Heart right ventricle (tissue), 16 donors: ENCODE data around the gene PPP1R7. TPM values are rescaled to one million over a fixed set of nuclear protein-coding genes. Genes with fewer than 3 reads are reported as not detected.
A peak's percentile ranks its signal among the peaks of the same experiment; 100 is the strongest.

Experiments
- ATAC-seq, 8 donors: fragments of 200-7000 bp; cut with Tn5 transposase; one replicate each; pipeline ENCODE4 v1.9.1; 2020; ENCODE audit warnings: mild to moderate bottlenecking in 8 of 8, moderate library complexity in 8 of 8, moderate number of reproducible peaks in 1 of 8
- DNase-seq, 2 donors: peaks; one replicate each; pipeline ENCODE4 v3.0.0-alpha.2; 2020
- H3K27ac ChIP-seq, 10 donors: fragments of 200-600 bp; sonication (generic) in 2 of 10; one replicate each; pipeline versions ENCODE4 v1.5.0 to v1.8.0; 2020 to 2022; ENCODE audit warnings: mild to moderate bottlenecking in 3 of 10
- H3K27me3 ChIP-seq, 7 donors: fragments of 200-600 bp; one replicate each; pipeline ENCODE4 v1.8.0; 2021 to 2022; ENCODE audit warnings: mild to moderate bottlenecking in 2 of 7
- H3K36me3 ChIP-seq, 9 donors: fragments of 200-600 bp; sonication (generic) in 1 of 9; one replicate each; pipeline versions ENCODE4 v1.5.0 to v1.8.0; 2020 to 2022; ENCODE audit warnings: mild to moderate bottlenecking in 2 of 9
- H3K4me1 ChIP-seq, 9 donors: fragments of 200-600 bp; sonication (generic) in 1 of 9; one replicate each; pipeline versions ENCODE4 v1.5.0 to v1.8.0; 2020 to 2022; ENCODE audit warnings: mild to moderate bottlenecking in 4 of 9
- H3K4me3 ChIP-seq, 10 donors: fragments of 200-600 bp; sonication (generic) in 2 of 10; one replicate each; pipeline versions ENCODE4 v1.5.0 to v1.8.0; 2020 to 2022; ENCODE audit warnings: mild to moderate bottlenecking in 7 of 10, moderate library complexity in 2 of 10
- H3K9me3 ChIP-seq, 11 donors: fragments of 200-600 bp in 10 of 11; sonication (generic) in 2 of 11; one replicate each; pipeline versions ENCODE4 v1.5.0 to v1.8.0; 2013 to 2022; ENCODE audit warnings: mild to moderate bottlenecking in 2 of 11, control low read depth in 1 of 11, moderate library complexity in 1 of 11
- WGBS, 2 donors: extraction: QIAGEN DNeasy Blood & Tissue Kit; methylation state at CpG; one replicate each; pipeline ENCODE4 v1.1.7; 2013; ENCODE audit warnings: inconsistent platforms in 1 of 2; 5-methylcytosine and 5-hydroxymethylcytosine counted together
- intact Hi-C, 10 donors: fragments of 100-400 bp; cut with DNase I; formaldehyde crosslinking; loops; one replicate each; pipeline versions ENCODE4 v1.11.1 to v1.14.2; 2022
- polyA plus RNA-seq, 2 donors: library from polyadenylated mRNA; stranded (reverse); fragments of 200-250 nt; gene quantifications; one replicate each; pipeline ENCODE4 v1.2.3, GENCODE V29; 2013
- total RNA-seq, 10 donors: library from RNA; stranded (reverse); fragmentation: NEBNext Ultra II Directional in 3 of 10; extraction: Animal tissue kit (Norgen Biotek cat#: 25700) in 3 of 10; gene quantifications; one replicate each; pipeline versions ENCODE4 v1.2.1 to v1.2.4, GENCODE V29; 2021 to 2023
- TF ChIP-seq, protein P1 (sequence below), 9 donors: fragments of 200-600 bp; sonication (generic) in 2 of 9; IDR thresholded peaks; one replicate each; pipeline versions ENCODE4 v1.5.0 to v1.8.0; 2021 to 2022; ENCODE audit warnings: antibody characterized with exemption in 9 of 9, mild to moderate bottlenecking in 5 of 9, moderate library complexity in 1 of 9
- donor health status: Arrhythmogenic right ventricular cardiomyopathy.
- donor health status: ischemic (EF 13 %, LVEDD 7.1; RV severe dilation, severe dysfunction).
- donor health status: healthy with polysubstance abuse.
- donor health status: DM: no; HTN: yes; CAD: no.
- donor health status: DM: no; HTN: no; CAD: no.
- donor health status: ischemic (EF 25% LVEDD 6.9; RV normal size, moderate dysfunction).
- donor health status: ischemic (EF 25% LVEDD 5.7; RV mildly dilated, moderate dysfunction).
- donor health status: healthy.
- donor health status: DM: yes; HTN: yes; CAD: no.
- donor health status: Ischemic cardiomyopathy.
- donor health status: ischemic (EF 35%, LVEDD 5.7; RV mildly dilated, moderate dysfunction).
- donor health status: nonischemic (EF 11% LVEDD 7.7; RV severe dilation, severe dysfunction).
- donor health status: DM: yes; HTN: yes; CAD: no.
- donor health status: PGD.
- donor health status: ischemic (EF 29% LVEDD 5.4; RV normal size, mild dysfunction).
- donor health status: nonischemic (EF 23%, LVEDD 6.1; RV moderate dilation, normal function).

The PPP1R7 gene
- total and polyA plus RNA-seq, 12 donors, result 64.1 to 91.3 (median 77.3) TPM

DNA sequence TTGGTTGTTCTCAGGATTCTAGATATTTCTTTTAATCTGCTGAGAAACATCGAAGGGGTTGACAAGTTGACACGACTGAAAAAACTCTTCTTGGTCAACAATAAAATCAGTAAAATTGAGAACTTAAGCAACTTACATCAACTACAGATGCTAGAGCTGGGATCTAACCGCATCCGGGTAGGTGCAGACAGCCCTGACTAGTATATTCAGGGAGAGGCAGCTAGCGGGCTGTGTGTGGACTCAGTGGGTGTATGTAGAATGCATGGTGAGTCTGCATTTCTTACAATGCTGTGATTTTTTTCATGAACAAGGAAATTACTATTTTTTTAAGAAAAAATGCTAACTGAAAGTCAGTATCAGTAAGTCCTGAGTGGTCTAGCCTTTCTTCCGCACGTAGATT is 10.1 kb downstream of the PPP1R7 start:
- TF ChIP-seq, protein P1, sequence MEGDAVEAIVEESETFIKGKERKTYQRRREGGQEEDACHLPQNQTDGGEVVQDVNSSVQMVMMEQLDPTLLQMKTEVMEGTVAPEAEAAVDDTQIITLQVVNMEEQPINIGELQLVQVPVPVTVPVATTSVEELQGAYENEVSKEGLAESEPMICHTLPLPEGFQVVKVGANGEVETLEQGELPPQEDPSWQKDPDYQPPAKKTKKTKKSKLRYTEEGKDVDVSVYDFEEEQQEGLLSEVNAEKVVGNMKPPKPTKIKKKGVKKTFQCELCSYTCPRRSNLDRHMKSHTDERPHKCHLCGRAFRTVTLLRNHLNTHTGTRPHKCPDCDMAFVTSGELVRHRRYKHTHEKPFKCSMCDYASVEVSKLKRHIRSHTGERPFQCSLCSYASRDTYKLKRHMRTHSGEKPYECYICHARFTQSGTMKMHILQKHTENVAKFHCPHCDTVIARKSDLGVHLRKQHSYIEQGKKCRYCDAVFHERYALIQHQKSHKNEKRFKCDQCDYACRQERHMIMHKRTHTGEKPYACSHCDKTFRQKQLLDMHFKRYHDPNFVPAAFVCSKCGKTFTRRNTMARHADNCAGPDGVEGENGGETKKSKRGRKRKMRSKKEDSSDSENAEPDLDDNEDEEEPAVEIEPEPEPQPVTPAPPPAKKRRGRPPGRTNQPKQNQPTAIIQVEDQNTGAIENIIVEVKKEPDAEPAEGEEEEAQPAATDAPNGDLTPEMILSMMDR (IDR thresholded peaks at IDR 0.05), result no peak
- H3K36me3 ChIP-seq, result peaks cover 0 to 78% (median 45%) of the 10 kb centered on the region in 9 donors
- ATAC-seq (no peak), DNase-seq (no peak)
- no peaks in the 10 kb centered on the region for H3K9me3 ChIP-seq
- H3K27ac ChIP-seq, result no peak overlapping the region
- intact Hi-C loops, result no loop called here
- peaks cover 9 to 24% (median 16%) of the 10 kb centered on the region in 9 donors for H3K4me1 ChIP-seq
- H3K27me3 ChIP-seq, result no peaks in the 10 kb centered on the region
- 98 to 99% methylated on average over 7 of the region's 7 CpGs for WGBS, 2 donors
- H3K4me3 ChIP-seq, result no peak overlapping the region

DNA sequence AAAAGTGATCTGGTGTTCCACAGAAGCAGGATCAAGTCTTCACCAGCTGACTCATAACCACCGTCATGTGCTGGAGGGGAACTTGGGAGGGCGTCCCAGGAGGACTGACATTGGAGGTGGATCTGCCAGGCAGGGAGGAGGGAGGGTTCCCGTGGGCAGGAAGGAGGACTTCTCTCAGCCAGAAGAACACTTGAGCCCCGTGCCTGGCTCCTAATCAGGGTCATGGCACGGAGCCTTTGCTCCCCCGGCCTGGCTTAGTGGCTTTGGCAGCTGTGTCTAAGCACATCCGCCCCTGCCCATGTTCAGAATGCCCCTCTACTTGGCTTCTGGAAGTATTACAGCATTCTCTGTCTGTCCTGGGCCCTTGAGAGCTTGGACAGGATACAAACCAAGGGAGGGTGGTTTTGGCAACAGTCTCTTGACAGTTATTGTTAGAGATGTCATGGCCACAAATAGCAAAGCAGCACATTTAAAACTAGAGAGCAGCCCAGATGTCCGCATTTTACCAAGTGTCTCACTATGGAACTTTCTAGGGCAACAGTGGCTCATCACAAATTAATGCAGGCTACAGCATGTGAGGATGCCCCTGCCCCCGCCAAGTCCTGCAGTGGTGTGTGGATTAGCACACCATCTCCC is 11.5 kb downstream of the PPP1R7 start:
- TF ChIP-seq, protein P1 (IDR thresholded peaks at IDR 0.05), result no peak
- intact Hi-C loops, result no loop called here
- ATAC-seq, result peak; percentile 90 to 96 (median 94)
- H3K27me3 ChIP-seq, result no peaks in the 10 kb centered on the region
- DNase-seq, result peak; percentile 76 to 77
- WGBS, 2 donors, result 13 to 18% methylated on average over 9 of the region's 9 CpGs
- no peak overlapping the region for H3K4me3 ChIP-seq
- peaks cover 9 to 24% (median 16%) of the 10 kb centered on the region in 9 donors for H3K4me1 ChIP-seq
- H3K36me3 ChIP-seq, result peaks cover 0 to 79% (median 55%) of the 10 kb centered on the region in 9 donors
- H3K27ac ChIP-seq, result peak overlapping the region; percentile 58 to 90 (median 74)
- H3K9me3 ChIP-seq, result no peaks in the 10 kb centered on the region

DNA sequence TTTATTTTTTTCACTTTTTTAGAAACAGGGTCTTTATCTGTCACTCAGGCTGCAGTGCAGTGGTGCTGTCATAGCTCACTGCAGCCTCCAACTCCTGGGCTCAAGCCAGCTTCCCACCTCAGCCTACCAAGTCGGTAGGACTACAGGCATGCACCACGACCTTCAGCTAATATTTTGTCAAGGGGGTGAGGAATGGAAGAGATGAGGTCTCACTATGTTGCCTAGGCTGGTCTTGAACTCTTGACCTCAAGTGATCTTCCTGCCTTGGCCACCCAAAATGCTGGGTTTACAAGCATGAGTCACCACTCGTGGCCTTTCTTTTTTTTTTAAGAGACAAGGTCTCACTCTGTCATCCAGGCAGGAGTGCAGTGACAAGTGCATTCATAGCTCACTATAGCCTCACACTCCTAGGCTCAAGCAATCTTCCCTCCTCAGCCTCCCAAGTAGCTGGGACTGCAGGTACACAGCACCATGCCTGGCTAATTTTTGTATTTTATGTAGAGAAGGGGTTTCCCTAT is 13.4 kb downstream of the PPP1R7 start:
- no peaks in the 10 kb centered on the region for H3K9me3 ChIP-seq
- peaks cover 0 to 82% (median 62%) of the 10 kb centered on the region in 9 donors for H3K36me3 ChIP-seq
- no peaks in the 10 kb centered on the region for H3K27me3 ChIP-seq
- no peak overlapping the region for H3K27ac ChIP-seq
- DNase-seq (no peak), ATAC-seq (no peak)
- 74 to 78% methylated on average over 3 of the region's 3 CpGs for WGBS, 2 donors
- TF ChIP-seq, protein P1 (IDR thresholded peaks at IDR 0.05), result no peak
- H3K4me1 ChIP-seq, result peaks cover 9 to 24% (median 16%) of the 10 kb centered on the region in 9 donors
- H3K4me3 ChIP-seq, result no peak overlapping the region
- intact Hi-C loops, result no loop called here

DNA sequence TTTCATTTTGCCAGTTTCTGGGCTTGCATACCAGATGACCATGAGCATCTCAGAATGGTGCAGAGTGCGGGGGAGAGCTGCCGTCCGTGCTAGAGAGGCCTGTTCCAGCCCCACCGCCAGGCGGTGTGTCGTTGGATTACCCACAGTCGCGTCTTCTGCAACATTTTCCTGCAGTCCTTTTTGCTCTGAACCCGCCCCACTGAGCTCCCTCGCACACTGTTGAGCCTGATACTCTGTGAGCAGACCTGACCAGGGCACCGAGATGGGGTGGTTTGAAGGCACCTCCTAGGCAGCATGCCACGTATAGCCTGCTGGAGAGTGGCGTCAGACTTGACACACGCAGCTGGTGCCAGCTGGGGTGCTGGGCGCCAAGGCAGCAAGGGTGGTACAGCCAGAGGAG is 18.1 kb downstream of the PPP1R7 start:
- TF ChIP-seq, protein P1 (IDR thresholded peaks at IDR 0.05), result no peak

More for the DNA sequence above, 18.1 kb downstream of the PPP1R7 start:
- peaks cover 0 to 22% (median 12%) of the 10 kb centered on the region in 11 donors for H3K9me3 ChIP-seq
- H3K4me1 ChIP-seq, result peaks cover 0 to 3% (median 0%) of the 10 kb centered on the region in 9 donors
- H3K36me3 ChIP-seq, result peaks cover 0 to 100% (median 78%) of the 10 kb centered on the region in 9 donors
- peak in 2 of 8 donors; percentile 18 to 33 for ATAC-seq
- WGBS, 2 donors, result 94% methylated on average over 15 of the region's 15 CpGs
- intact Hi-C loops, result no loop called here
- H3K4me3 ChIP-seq, result no peak overlapping the region
- no peak for DNase-seq
- no peaks in the 10 kb centered on the region for H3K27me3 ChIP-seq
- no peak overlapping the region for H3K27ac ChIP-seq
